GM23338 (cell line): ENCODE measurements around the gene CDC34. TPM values are rescaled to one million over a fixed set of nuclear protein-coding genes. Genes with fewer than 3 reads are reported as not detected.

Experiments
- CTCF ChIP-seq, 2 experiments: fragments of 200-600 bp in 1 of 2; sonication (generic) in 1 of 2; conservative IDR thresholded peaks; 2 replicates each; pipeline versions ENCODE4 v1.5.1 to v1.6.1; 2016 to 2017; ENCODE audit warnings: antibody characterized with exemption in 2 of 2, low read depth in 2 of 2, mild to moderate bottlenecking in 2 of 2, moderate library complexity in 1 of 2
- ETS1 ChIP-seq: IDR thresholded peaks from 2 replicates; pipeline ENCODE4 v1.6.1; 2016; ENCODE audit warnings: antibody characterized with exemption
- REST ChIP-seq: IDR thresholded peaks from one replicate; pipeline ENCODE4 v1.6.1; 2018; ENCODE audit warnings: antibody characterized with exemption; ENCODE audit not compliant: unreplicated experiment
- ZNF331 ChIP-seq: fragments of 250-450 bp; sonication (Bioruptor Pico); IDR thresholded peaks from 2 replicates; pipeline ENCODE4 v1.5.0; 2020; ENCODE audit warnings: low read depth, mild to moderate bottlenecking, moderate library complexity
- ZNF462 ChIP-seq: fragments of 250-450 bp; sonication (Bioruptor Pico); IDR thresholded peaks from 2 replicates; pipeline ENCODE4 v1.5.0; 2020; ENCODE audit warnings: mild to moderate bottlenecking, moderate library complexity
- polyA plus RNA-seq: library from polyadenylated mRNA; unstranded; fragments of >200 nt; fragmentation: Nextera tagmentation; extraction: Ambion mirVana; gene quantifications from 2 replicates; pipeline ENCODE4 v1.2.1, GENCODE V29; 2016
- total RNA-seq: library from RNA; depleted of rRNA; stranded (reverse); fragments of >200 nt; shearing (Covaris generic); gene quantifications from 2 replicates; pipeline ENCODE4 v1.2.3, GENCODE V29; 2014

CDC34 gene
- total and polyA plus RNA-seq, 2 experiments from 2014 or later, result 114 to 148 TPM

GRCh38 chr19:572743-573518 lies 41.4 kb downstream of the CDC34 start (continued):
- TF ChIP-seq ZNF462 (no peak), REST (no peak), ZNF331 (no peak), ETS1 (no peak), CTCF (conservative IDR thresholded peaks at IDR 0.05; ENCODE audit: low read depth in 2 of 2) (no peak)
